ENCODE data around the gene MEN1.
A peak's percentile ranks its signal among the peaks of the same experiment; 100 is the strongest.

DNA sequence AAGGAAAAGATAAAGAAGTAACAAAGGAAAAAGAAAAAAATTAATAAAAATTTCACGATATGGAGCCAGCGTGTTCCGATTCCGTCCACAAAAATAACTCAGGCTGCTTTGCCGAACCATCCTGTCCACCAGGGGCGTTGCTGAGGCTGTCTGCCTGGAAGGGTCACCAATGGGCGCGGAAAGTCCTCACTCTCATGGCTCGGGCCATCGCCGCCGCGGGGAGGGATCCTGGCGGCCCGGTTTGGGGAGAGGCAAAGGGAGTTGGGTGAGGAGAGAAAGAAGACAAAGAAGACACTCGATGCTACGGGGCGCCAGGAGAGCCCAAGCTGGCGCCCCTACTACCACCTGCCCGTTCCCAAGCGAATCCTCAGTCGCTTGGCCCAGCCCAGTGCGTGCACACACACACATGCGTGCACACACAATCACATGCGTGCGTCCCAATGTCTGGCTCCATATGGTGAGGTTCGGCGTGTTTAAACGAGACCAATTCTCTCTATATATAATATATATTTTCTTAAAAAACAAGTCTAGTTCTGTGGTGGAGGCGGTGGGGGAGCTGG, 45.0 kb downstream of the MEN1 start:
- TF ChIP-seq, protein P1, sequence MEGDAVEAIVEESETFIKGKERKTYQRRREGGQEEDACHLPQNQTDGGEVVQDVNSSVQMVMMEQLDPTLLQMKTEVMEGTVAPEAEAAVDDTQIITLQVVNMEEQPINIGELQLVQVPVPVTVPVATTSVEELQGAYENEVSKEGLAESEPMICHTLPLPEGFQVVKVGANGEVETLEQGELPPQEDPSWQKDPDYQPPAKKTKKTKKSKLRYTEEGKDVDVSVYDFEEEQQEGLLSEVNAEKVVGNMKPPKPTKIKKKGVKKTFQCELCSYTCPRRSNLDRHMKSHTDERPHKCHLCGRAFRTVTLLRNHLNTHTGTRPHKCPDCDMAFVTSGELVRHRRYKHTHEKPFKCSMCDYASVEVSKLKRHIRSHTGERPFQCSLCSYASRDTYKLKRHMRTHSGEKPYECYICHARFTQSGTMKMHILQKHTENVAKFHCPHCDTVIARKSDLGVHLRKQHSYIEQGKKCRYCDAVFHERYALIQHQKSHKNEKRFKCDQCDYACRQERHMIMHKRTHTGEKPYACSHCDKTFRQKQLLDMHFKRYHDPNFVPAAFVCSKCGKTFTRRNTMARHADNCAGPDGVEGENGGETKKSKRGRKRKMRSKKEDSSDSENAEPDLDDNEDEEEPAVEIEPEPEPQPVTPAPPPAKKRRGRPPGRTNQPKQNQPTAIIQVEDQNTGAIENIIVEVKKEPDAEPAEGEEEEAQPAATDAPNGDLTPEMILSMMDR (conservative IDR thresholded peaks at IDR 0.05; ENCODE audit: low read depth, low read length) = peak; percentile 53
- no peak for TF ChIP-seq EZH2phosphoT487 (IDR thresholded peaks at IDR 0.05; ENCODE audit: borderline replicate concordance, low read length)
